ENCODE results near the gene RPL39L. TPM values are rescaled to one million over a fixed set of nuclear protein-coding genes. Genes with fewer than 3 reads are reported as not detected.

The RPL39L gene
- total and polyA plus RNA-seq, 2 of the 4 experiments (the other 2 are of a cell fraction): 18.1 to 34.6 TPM

GRCh38 chr3:187107989-187108388 lies 31.3 kb downstream of the RPL39L start:
- in situ Hi-C loops (cut with MboI; ENCODE audit: low sequenced_read_pairs) (no loop called here), dilution Hi-C loops (cut with HindIII; ENCODE audit: low sequenced_read_pairs, unreplicated experiment) (no loop called here), intact Hi-C loops (cut with micrococcal nuclease) (no loop called here)
- Histone ChIP-seq H3K9me3 (ENCODE audit: control insufficient read depth, insufficient read depth, low read length) (no peaks in the 10 kb centered on the region), H2AK9ac (replicated peaks; ENCODE audit: low read depth, low read length, poor library complexity) (no peak overlapping the region), H3K27ac (ENCODE audit: insufficient read depth, low read length) (no peak overlapping the region), H2BK120ac (ENCODE audit: low read depth, low read length) (no peak overlapping the region), H3K4me3 (ENCODE audit: insufficient read depth, low read depth, low read length) (no peak overlapping the region), H3K9me1 (ENCODE audit: insufficient read depth, low read length) (no peaks in the 10 kb centered on the region), H4K91ac (ENCODE audit: insufficient read depth, low read depth, low read length) (no peak overlapping the region), H3K4me1 (ENCODE audit: control insufficient read depth, insufficient read depth, low read length) (no peaks in the 10 kb centered on the region), H4K20me1 (ENCODE audit: insufficient read depth, low read length) (no peaks in the 10 kb centered on the region), H3K23ac (ENCODE audit: low read depth, low read length) (no peak overlapping the region), H4K5ac (ENCODE audit: low read depth, low read length) (no peak overlapping the region), H2AK5ac (ENCODE audit: low read depth, low read length) (no peak overlapping the region), H2AFZ (replicated peaks; ENCODE audit: low read length, poor library complexity) (no peak overlapping the region), H3K36me3 (ENCODE audit: control insufficient read depth, insufficient read depth, low read length) (no peaks in the 10 kb centered on the region), H3K56ac (ENCODE audit: extremely low read depth, insufficient read depth, low read length) (no peak overlapping the region), H3K4me2 (ENCODE audit: low read depth, low read length) (no peak overlapping the region), H2BK15ac (ENCODE audit: low read depth, low read length) (no peak overlapping the region), H3K27me3 (ENCODE audit: control insufficient read depth, insufficient read depth, low read length) (no peaks in the 10 kb centered on the region), H3K14ac (replicated peaks; ENCODE audit: low read depth, low read length) (no peak overlapping the region), H2BK20ac (ENCODE audit: low read depth, low read length) (no peak overlapping the region), H3K9ac (ENCODE audit: low read depth, low read length) (no peak overlapping the region), H2BK5ac (ENCODE audit: low read depth, low read length, poor library complexity, severe bottlenecking) (no peak overlapping the region), H3K79me1 (ENCODE audit: low read depth in 1 of 2, low read length in 2 of 2) (no peaks in the 10 kb centered on the region; a peak in 1 of 4 replicates), H3K4ac (ENCODE audit: low read depth, low read length) (no peak overlapping the region), H4K8ac (ENCODE audit: low read depth in 2 of 2, low read length in 2 of 2) (no peak overlapping the region), H3K18ac (ENCODE audit: low read depth, low read length) (no peak overlapping the region)
- DNase-seq (no peak), ATAC-seq (ENCODE audit: low read depth) (no peak)
- 86% methylated on average over 2 of the region's 3 CpGs; no CpG with 5 or more reads in 1 of the 2 experiments for WGBS, 2 experiments (ENCODE audit: extremely low coverage in 2 of 2, insufficient read length in 1 of 2)
- TF ChIP-seq ELK1 (IDR thresholded peaks at IDR 0.05; ENCODE audit: borderline replicate concordance, low read depth, low read length) (no peak), NFE2L2 (IDR thresholded peaks at IDR 0.05; ENCODE audit: low read depth, low read length) (no peak), RFX5 (IDR thresholded peaks at IDR 0.05; ENCODE audit: low read depth, low read length) (no peak), CHD1 (IDR thresholded peaks at IDR 0.05; ENCODE audit: low read depth, low read length) (no peak), FOS (IDR thresholded peaks at IDR 0.05; ENCODE audit: low read depth, low read length) (no peak)
- no TSS peak for BruUV-seq (replicated peaks)
- POLR2A ChIA-PET (ENCODE audit: unreplicated experiment): no interaction called here
- CTCF ChIA-PET: no interaction called here

Data from IMR-90 (cell line).